HG03439 (cell line): ENCODE data around the gene CYGB.
"Not testable (repeated sequence)": the region's sequence is repeated elsewhere in the genome, so short reads cannot be mapped to it uniquely, and the experiment has no call there.

Experiments used
- ATAC-seq: cut with Tn5 transposase; IDR thresholded peaks from one replicate; pipeline ENCODE4 v1.9.1; 2021; ENCODE audit warnings: mild to moderate bottlenecking, moderate library complexity; ENCODE audit not compliant: unreplicated experiment

CYGB gene

DNA sequence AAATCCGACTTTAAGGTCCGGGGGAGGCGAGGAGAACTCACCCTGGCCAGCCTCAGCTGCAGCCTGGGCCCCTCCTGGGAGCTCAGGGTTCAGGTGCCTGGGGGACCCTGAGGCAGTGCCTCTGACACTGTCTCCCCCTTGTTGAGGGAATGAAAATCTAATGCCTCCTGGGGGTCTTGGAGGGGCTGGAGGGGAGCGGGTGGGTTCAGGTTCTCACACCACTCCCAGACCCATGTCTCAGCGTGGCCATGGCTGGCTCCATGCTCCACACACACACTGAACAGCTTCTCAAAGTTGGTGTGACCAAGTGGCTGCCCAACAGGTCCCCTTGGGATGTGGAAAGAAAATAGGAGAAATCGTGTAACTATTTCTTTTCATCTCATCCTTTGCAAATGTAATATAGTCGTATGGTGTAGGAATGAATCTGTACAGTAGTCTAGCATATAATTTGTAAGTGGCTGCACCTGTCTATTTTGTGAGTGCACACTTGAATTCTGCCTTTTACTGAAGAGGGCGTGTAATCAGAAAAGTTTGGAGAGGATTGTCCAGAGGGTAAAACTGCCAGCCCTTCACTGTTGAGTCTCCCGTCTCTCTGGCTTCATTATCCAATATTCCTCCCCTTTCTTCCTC, 1.5 kb upstream of the CYGB start:
- ATAC-seq: no peak

DNA sequence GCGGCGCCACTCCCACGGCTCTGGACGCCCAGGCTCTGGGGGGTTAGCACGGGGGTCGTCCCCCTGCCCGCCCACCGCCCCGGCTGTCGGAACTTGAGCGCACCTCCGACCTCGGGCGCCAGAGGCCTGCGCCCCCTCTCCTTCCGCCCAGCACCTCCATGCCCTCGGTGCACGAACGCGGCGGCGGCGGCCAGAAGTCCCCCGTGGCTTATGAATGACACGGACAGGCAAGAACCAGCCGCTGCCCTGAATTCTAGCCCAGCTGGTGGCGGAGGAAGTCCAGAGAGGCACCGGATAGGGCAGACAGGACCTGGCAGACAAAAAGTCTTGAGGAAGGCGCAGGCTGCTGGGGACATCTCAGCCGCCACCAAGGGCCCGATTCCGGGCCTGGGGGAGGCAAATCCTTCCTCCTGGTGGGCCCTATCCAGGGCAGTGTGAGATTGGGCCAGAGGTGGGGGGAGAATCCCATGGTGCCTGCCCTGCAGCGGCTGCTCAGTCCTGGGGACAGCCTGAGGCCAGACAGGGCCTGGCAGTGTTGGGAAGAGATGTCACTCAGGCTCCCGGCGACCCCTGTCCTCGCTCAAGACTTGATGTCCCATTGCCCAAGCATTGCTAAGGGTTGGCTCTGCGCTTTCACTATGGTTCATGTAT, 897 bp upstream of the CYGB start:
- ATAC-seq: no peak

GRCh38 chr17:76537288-76537577, 276 bp downstream of the CYGB start:
- no peak for ATAC-seq

- no peak for ATAC-seq
Measured at GRCh38 chr17:76536511-76537287, 810 bp downstream of the CYGB start.

DNA sequence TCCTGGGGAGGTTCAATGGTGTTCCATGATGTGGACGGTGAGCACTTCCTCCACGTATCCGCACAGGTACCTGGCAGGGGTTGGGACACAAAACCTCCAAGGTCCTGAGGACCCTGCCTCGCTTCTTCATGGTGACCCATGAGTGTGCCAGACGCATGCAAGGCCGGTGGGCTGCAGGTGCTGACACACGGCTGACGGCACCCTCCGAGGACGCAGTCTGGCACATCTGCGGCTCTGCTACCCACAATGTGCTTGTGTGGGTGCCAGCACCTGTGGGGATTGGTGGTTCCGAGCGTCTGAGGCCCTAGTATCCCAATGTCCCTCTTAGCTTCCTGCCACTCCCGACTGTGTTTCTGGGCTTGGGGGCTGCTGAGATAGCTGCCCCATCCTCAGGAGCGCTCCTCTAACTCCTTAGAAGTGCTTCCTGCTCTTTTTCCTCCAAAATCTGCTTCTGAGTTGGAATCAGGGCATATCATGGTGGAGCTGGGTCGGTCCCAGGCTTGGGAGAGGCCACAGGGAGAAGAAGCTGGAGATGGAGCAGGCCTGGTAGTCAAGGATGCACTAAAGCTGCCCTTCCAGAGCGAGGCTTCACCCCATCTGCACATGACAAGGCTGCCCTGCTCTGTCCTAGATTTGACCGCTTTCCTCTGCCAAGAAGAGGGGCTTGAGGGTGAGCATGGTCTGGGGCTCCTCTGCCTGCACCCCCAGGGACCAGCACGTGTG, 1.6 kb downstream of the CYGB start:
- ATAC-seq: no peak

GRCh38 chr17:76534831-76535732, 2.4 kb downstream of the CYGB start:
- ATAC-seq: no peak

DNA sequence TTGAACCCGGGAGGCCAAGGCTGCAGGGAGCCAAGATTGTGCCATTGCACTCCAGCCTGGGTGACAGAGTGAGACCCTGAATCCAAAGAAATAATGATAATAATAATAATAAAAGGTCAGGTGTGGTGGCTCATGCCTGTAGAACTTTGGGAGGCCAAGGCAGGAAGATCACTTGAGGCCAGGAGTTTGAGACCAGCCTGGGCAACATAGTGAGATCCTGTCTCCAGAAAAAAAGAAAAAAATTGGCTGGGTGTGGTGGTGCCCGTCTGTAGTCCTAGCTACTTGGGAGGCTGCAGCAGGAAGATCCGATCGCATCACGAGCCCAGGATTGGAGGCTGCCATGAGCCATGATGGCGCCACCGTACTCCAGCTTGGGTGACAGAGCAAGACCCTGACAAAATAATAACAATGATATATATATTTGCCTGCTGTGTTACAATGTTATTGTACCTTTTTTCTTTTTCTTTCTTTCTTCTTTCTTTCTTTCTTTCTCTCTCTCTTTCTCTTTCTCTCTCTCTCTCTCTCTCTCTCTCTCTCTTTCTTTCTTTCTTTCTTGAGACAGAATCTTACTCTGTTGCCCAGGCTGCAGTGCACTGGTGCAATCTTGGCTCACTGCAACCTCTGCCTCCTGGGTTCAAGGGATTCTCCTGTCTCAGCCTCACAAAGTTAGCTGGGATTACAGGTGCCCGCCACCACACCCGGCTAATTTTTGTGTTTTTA, 3.7 kb downstream of the CYGB start:
- ATAC-seq: not testable (repeated sequence)

- no peak for ATAC-seq
Measured at GRCh38 chr17:76532072-76532651, 5.3 kb downstream of the CYGB start.

DNA sequence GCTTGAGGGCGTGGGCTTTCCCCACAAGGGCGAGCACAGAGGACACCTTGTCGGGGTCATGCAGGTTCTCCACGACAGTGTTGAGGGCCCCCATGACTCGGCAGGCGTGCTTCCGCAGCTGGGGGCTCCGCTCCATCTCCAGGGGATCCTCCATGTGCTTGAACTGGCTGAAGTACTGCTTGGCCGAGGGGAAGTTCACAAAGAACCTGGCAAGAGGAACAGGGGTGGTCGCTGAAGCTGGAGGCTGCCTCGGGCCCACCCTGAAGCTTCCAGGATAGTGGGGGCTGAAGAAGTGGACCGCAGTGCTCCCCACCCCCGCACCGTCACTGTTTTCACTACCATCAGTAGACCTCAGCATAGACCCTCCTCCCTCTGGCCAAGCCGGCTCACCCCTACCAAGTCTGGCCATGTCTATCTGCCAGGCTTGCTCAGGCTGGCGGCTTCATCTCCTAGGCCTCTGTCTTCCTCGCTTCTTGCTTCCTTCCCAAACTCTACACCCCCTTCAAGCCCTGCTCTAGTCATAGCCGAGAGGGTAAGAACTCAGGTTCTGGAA, 5.9 kb downstream of the CYGB start:
- no peak for ATAC-seq

DNA sequence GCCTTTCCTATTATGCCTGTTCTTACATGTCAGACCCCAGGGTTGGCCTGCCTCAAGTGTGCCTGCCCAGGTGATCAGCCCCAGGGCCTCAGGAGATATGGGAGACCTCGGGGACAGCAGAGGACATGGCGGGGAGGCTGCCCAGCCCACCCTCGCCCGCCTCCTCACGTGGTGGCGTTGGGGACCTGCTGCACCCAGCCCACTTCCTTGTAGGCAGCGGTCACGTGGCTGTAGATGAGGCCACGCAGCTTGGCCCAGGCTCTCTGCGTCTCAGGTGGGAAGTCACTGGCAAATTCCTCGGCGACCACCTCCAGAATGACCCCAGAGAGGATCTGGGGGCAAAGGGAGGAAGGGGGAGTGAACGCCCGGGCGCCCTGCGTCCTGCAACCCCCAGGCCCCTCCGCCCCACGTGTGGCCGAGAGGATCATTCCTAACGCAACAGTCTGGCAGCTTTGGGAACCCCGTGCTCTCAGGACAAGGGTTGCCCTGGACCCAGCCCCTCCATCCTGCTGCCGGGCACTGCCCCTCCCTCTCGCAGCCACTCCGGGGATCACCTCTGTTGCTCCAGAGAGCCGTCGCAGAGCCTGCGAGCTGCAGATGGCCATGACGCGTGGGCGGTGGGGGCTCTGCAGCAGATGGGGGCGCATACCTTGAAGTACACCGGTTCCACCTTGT, 6.6 kb downstream of the CYGB start:
- no peak for ATAC-seq

- ATAC-seq: no peak
Measured at GRCh38 chr17:76530095-76530723, 7.3 kb downstream of the CYGB start.

GRCh38 chr17:76529224-76530094, 8.1 kb downstream of the CYGB start:
- no peak for ATAC-seq

GRCh38 chr17:76528528-76529223, 8.8 kb downstream of the CYGB start:
- no peak for ATAC-seq

GRCh38 chr17:76528156-76528527, 9.4 kb downstream of the CYGB start:
- no peak for ATAC-seq

DNA sequence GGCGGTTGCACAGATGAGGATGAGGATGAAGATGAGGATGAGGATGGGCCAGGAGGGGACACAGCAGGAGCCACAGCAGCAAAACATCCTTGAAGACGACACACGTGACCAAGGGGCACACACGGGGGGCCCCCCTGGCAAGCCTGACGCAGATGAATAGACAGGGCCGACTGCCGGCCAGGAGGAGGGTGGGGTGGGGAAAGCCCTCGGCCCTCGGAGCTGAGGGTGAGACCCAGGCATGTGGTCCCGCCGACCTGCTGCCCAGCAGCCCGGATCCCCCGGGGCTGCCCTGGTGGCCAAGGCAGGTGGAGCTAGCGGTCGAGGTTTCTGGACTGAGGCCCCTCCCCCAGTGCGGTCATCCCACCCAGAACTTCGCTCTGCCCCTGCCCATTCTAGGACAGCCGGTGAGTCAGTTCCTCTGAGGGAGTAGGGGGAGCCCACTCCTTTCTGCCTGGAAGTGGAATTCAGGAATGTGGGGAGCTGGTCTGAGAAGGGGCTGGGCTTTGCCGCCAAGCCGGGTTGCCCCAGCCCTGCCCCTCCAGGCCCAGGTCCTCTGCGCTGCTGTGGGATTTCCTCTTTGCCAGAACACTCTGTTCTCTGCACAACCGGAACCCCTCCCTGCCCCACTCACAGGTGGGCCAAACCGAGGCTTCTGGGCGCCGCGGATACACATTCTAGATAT, 9.9 kb downstream of the CYGB start:
- ATAC-seq: no peak

DNA sequence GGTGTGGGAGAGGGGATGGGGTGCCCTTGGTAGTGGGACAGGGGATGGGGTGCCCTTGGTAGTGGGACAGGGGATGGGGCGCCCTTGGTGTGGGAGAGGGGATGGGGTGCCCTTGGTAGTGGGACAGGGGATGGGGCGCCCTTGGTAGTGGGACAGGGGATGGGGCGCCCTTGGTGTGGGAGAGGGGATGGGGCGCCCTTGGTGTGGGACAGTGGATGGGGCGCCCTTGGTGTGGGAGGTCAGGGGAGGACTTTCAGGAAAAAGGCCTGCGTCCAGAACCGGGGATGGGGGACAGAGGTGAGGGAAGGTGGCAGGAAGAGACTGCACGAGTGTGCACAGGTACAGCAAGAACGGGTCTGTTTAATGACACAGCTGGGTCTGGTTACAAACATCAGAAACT, 10.5 kb downstream of the CYGB start:
- ATAC-seq: not testable (repeated sequence)
